ENCODE measurements around the gene ATAD3B. TPM values are rescaled to one million over a fixed set of nuclear protein-coding genes. Genes with fewer than 3 reads are reported as not detected.
"Not testable (repeated sequence)": the region's sequence is repeated elsewhere in the genome, so short reads cannot be mapped to it uniquely, and the experiment has no call there.

The ATAD3B gene
- total RNA-seq, 4 donors from 2014 or later = 9.9 to 40.1 (median 24.1) TPM

GRCh38 chr1:1505366-1505798 lies 33.8 kb downstream of the ATAD3B start:
- H3K4me1 ChIP-seq = peaks cover 0 to 23% (median 13%) of the 10 kb centered on the region in 3 donors
- DNase-seq; H3K36me3 ChIP-seq; H3K9me3 ChIP-seq; H3K27me3 ChIP-seq; intact Hi-C loops (cut with DNase I): not testable (repeated sequence)
- peak in 5 of 6 experiments; percentile 10 to 46 (median 41) for TF ChIP-seq CTCF (IDR thresholded peaks at IDR 0.05)
- WGBS, 2 donors = 2 to 3% methylated on average over 8 to 9 of the region's 22 CpGs
- peak overlapping the region; percentile 72 to 87 (median 84) for H3K27ac ChIP-seq
- peak overlapping the region in 3 of 4 donors; percentile 14 to 52 (median 27) for H3K4me3 ChIP-seq

- intact Hi-C loops (cut with DNase I); H3K27me3 ChIP-seq; H3K9me3 ChIP-seq; H3K36me3 ChIP-seq; DNase-seq: not testable (repeated sequence)
- WGBS, 2 donors = 43 to 64% methylated on average over 5 of the region's 5 CpGs
- Histone ChIP-seq H3K27ac (peak overlapping the region; percentile 72 to 87 (median 84)), H3K4me3 (peak overlapping the region in 1 of 4 donors; percentile 27), H3K4me1 (peaks cover under 1 to 26% (median 16%) of the 10 kb centered on the region in 3 donors)
These were observed 34.2 kb downstream of the ATAD3B start for GRCh38 chr1:1505801-1506200.

- WGBS, 2 donors = 91 to 93% methylated on average over 4 of the region's 4 CpGs
- no peak for DNase-seq
- peaks cover 5 to 33% (median 20%) of the 10 kb centered on the region in 3 donors for H3K4me1 ChIP-seq
- no peaks in the 10 kb centered on the region for H3K27me3 ChIP-seq
- H3K27ac ChIP-seq = no peak overlapping the region
- intact Hi-C loops (cut with DNase I) = no loop called here
- H3K9me3 ChIP-seq = no peaks in the 10 kb centered on the region
- no peaks in the 10 kb centered on the region for H3K36me3 ChIP-seq
- H3K4me3 ChIP-seq = no peak overlapping the region
- no peak for TF ChIP-seq POLR2A (IDR thresholded peaks at IDR 0.05)
- no peak for TF ChIP-seq CTCF (IDR thresholded peaks at IDR 0.05)
These were observed 35.7 kb downstream of the ATAD3B start for GRCh38 chr1:1507305-1507704.

- H3K27me3 ChIP-seq; DNase-seq; intact Hi-C loops (cut with DNase I); H3K36me3 ChIP-seq; H3K9me3 ChIP-seq; H3K4me3 ChIP-seq; H3K27ac ChIP-seq: not testable (repeated sequence)
- H3K4me1 ChIP-seq = peaks cover 5 to 40% (median 23%) of the 10 kb centered on the region in 3 donors
- WGBS, 2 donors = 83% methylated on average over 3 of the region's 34 CpGs; no CpG with 5 or more reads in 1 of the 2 donors
These were observed 37.4 kb downstream of the ATAD3B start for GRCh38 chr1:1508775-1509464.

- H3K4me1 ChIP-seq = peaks cover 5 to 41% (median 23%) of the 10 kb centered on the region in 3 donors
- whole genome bisulfite sequencing, 2 donors = 85% methylated on average over 6 of the region's 21 CpGs; no CpG with 5 or more reads in 1 of the 2 donors
- H3K36me3 ChIP-seq; H3K4me3 ChIP-seq; DNase-seq; intact Hi-C loops (cut with DNase I); H3K9me3 ChIP-seq; H3K27me3 ChIP-seq; H3K27ac ChIP-seq: not testable (repeated sequence)
These were observed 37.9 kb downstream of the ATAD3B start for GRCh38 chr1:1509465-1509850.

GRCh38 chr1:1510912-1511532 lies 39.5 kb downstream of the ATAD3B start:
- intact Hi-C loops (cut with DNase I) = loop anchor here (10.0 kb wide), 1 partner anchor 126 kb away; no protein-coding TSS in a partner anchor
- H3K4me3 ChIP-seq = peak overlapping the region; percentile 64 to 84 (median 82)
- WGBS, 2 donors = 10 to 11% methylated on average over 10 to 17 of the region's 17 CpGs
- H3K27me3 ChIP-seq = no peaks in the 10 kb centered on the region
- H3K27ac ChIP-seq = peak overlapping the region; percentile 90 to 95 (median 94)
- no peak for DNase-seq
- TF ChIP-seq POLR2A (IDR thresholded peaks at IDR 0.05) (no peak), CTCF (IDR thresholded peaks at IDR 0.05) (no peak)
- H3K9me3 ChIP-seq = no peaks in the 10 kb centered on the region
- H3K4me1 ChIP-seq = peaks cover 5 to 25% (median 11%) of the 10 kb centered on the region in 3 donors
- peaks cover 0 to 14% (median 0%) of the 10 kb centered on the region in 3 donors for H3K36me3 ChIP-seq

Data from esophagus squamous epithelium (tissue), 5 donors.